Trophoblast cell (in vitro differentiated cells and primary cell): Measurements from ENCODE around the gene MIAT.
A peak's percentile ranks its signal among the peaks of the same experiment; 100 is the strongest.

Experiments used
- DNase-seq, 2 donors: peaks; one replicate each; pipeline ENCODE4 v3.0.0-alpha.2; 2016
- H2AFZ ChIP-seq: 2 replicates; pipeline ENCODE4 v1.6.1; 2013; ENCODE audit warnings: low read length, moderate library complexity, mild to moderate bottlenecking; ENCODE audit not compliant: insufficient read depth, poor library complexity
- H2AK5ac ChIP-seq: 2 replicates; pipeline ENCODE4 v1.6.1; 2013; ENCODE audit warnings: mild to moderate bottlenecking, low read length
- H2BK120ac ChIP-seq: 2 replicates; pipeline ENCODE4 v1.6.1; 2013; ENCODE audit warnings: low read length, mild to moderate bottlenecking, moderate library complexity; ENCODE audit not compliant: insufficient read depth, poor library complexity
- H2BK12ac ChIP-seq: 2 replicates; pipeline ENCODE4 v1.6.1; 2013; ENCODE audit warnings: mild to moderate bottlenecking, low read length, moderate library complexity
- H2BK5ac ChIP-seq: 2 replicates; pipeline ENCODE4 v1.6.1; 2013; ENCODE audit warnings: low read length, low read depth, moderate library complexity, mild to moderate bottlenecking; ENCODE audit not compliant: poor library complexity
- H3K14ac ChIP-seq: 2 replicates; pipeline ENCODE4 v1.6.1; 2013; ENCODE audit warnings: mild to moderate bottlenecking, low read length
- H3K18ac ChIP-seq: 2 replicates; pipeline ENCODE4 v1.6.1; 2013; ENCODE audit warnings: mild to moderate bottlenecking, low read length
- H3K23ac ChIP-seq: 2 replicates; pipeline ENCODE4 v1.6.1; 2013; ENCODE audit warnings: low read length
- H3K27ac ChIP-seq: 2 replicates; pipeline ENCODE4 v1.5.1; 2013; ENCODE audit warnings: low read depth, mild to moderate bottlenecking, inconsistent platforms, low read length, moderate library complexity
- H3K27me3 ChIP-seq: 2 replicates; pipeline ENCODE4 v1.6.1; 2013; ENCODE audit warnings: inconsistent platforms, mild to moderate bottlenecking, low read length, moderate library complexity; ENCODE audit not compliant: insufficient read depth
- H3K36me3 ChIP-seq, 2 experiments: 1 replicate in 1 of 2; 2 replicates in 1 of 2; pipeline ENCODE4 v1.6.1; 2013; ENCODE audit warnings: low read length in 2 of 2, mild to moderate bottlenecking in 2 of 2, moderate library complexity in 1 of 2; ENCODE audit not compliant: insufficient read depth in 2 of 2, control insufficient read depth in 1 of 2
- H3K4ac ChIP-seq: 2 replicates; pipeline ENCODE4 v1.6.1; 2013; ENCODE audit warnings: low read depth, mild to moderate bottlenecking, low read length, moderate library complexity
- H3K4me1 ChIP-seq, 2 experiments: 1 replicate in 1 of 2; 2 replicates in 1 of 2; pipeline ENCODE4 v1.6.1; 2013; ENCODE audit warnings: low read length in 2 of 2, mild to moderate bottlenecking in 2 of 2, moderate library complexity in 1 of 2; ENCODE audit not compliant: insufficient read depth in 2 of 2, control insufficient read depth in 1 of 2
- H3K4me2 ChIP-seq: 2 replicates; pipeline ENCODE4 v1.6.1; 2013; ENCODE audit warnings: inconsistent platforms, mild to moderate bottlenecking, low read length, moderate library complexity
- H3K4me3 ChIP-seq: 2 replicates; pipeline ENCODE4 v1.5.1; 2013; ENCODE audit warnings: mild to moderate bottlenecking, low read depth, low read length, inconsistent platforms
- H3K79me1 ChIP-seq: one replicate; pipeline ENCODE4 v1.6.1; 2013; ENCODE audit warnings: low read length
- H3K79me2 ChIP-seq: 2 replicates; pipeline ENCODE4 v1.6.1; 2013; ENCODE audit warnings: low read length, mild to moderate bottlenecking; ENCODE audit not compliant: control insufficient read depth, insufficient read depth, poor library complexity
- H3K9ac ChIP-seq: 2 replicates; pipeline ENCODE4 v1.6.1; 2013; ENCODE audit warnings: mild to moderate bottlenecking, low read length
- H3K9me3 ChIP-seq: 2 replicates; pipeline ENCODE4 v1.6.1; 2013; ENCODE audit warnings: low read depth, mild to moderate bottlenecking, control low read depth, inconsistent platforms, low read length; ENCODE audit not compliant: insufficient read depth
- H4K12ac ChIP-seq: 2 replicates; pipeline ENCODE4 v1.6.1; 2013; ENCODE audit warnings: low read depth, mild to moderate bottlenecking, low read length, moderate library complexity
- H4K8ac ChIP-seq: 2 replicates; pipeline ENCODE4 v1.6.1; 2013; ENCODE audit warnings: low read depth, mild to moderate bottlenecking, low read length, moderate library complexity
- H4K91ac ChIP-seq: one replicate; pipeline ENCODE4 v1.6.1; 2013; ENCODE audit warnings: low read depth, mild to moderate bottlenecking, low read length, moderate library complexity
- WGBS: extraction: QIAGEN DNeasy Blood & Tissue Kit; methylation state at CpG from one replicate; pipeline ENCODE4 v1.1.7; 2013; ENCODE audit warnings: missing lambda C conversion rate; ENCODE audit not compliant: insufficient read length, insufficient coverage; ENCODE audit errors: extremely low coverage; 5-methylcytosine and 5-hydroxymethylcytosine counted together

MIAT gene

GRCh38 chr22:26618455-26618854 lies 38.9 kb upstream of the MIAT start:
- Histone ChIP-seq H2BK5ac (no peak overlapping the region), H3K36me3 (no peaks in the 10 kb centered on the region), H3K4me3 (peak overlapping the region; percentile 0), H2BK12ac (no peak overlapping the region), H2AFZ (no peak overlapping the region), H3K79me2 (no peaks in the 10 kb centered on the region), H3K4me2 (no peak overlapping the region), H4K91ac (no peak overlapping the region), H3K9me3 (peaks cover 2% of the 10 kb centered on the region), H3K23ac (no peak overlapping the region), H3K14ac (no peak overlapping the region), H3K27me3 (no peaks in the 10 kb centered on the region), H3K4ac (no peak overlapping the region), H3K79me1 (no peaks in the 10 kb centered on the region), H3K4me1 (no peaks in the 10 kb centered on the region), H2AK5ac (no peak overlapping the region), H4K12ac (no peak overlapping the region), H4K8ac (no peak overlapping the region), H2BK120ac (no peak overlapping the region), H3K27ac (no peak overlapping the region), H3K18ac (no peak overlapping the region), H3K9ac (no peak overlapping the region)
- DNase-seq = no peak
- WGBS = no CpG with 5 or more reads among the region's 8 CpGs

GRCh38 chr22:26619510-26619909 lies 37.9 kb upstream of the MIAT start:
- Histone ChIP-seq H3K4me1 (no peaks in the 10 kb centered on the region), H3K23ac (no peak overlapping the region), H3K4me2 (no peak overlapping the region), H4K91ac (no peak overlapping the region), H2BK120ac (no peak overlapping the region), H3K9ac (no peak overlapping the region), H2BK5ac (no peak overlapping the region), H4K8ac (no peak overlapping the region), H2AFZ (no peak overlapping the region), H3K79me2 (no peaks in the 10 kb centered on the region), H3K27ac (no peak overlapping the region), H3K27me3 (no peaks in the 10 kb centered on the region), H3K18ac (no peak overlapping the region), H3K36me3 (no peaks in the 10 kb centered on the region), H3K4ac (no peak overlapping the region), H2AK5ac (no peak overlapping the region), H3K9me3 (peaks cover 2% of the 10 kb centered on the region), H3K79me1 (no peaks in the 10 kb centered on the region), H2BK12ac (no peak overlapping the region), H4K12ac (no peak overlapping the region), H3K14ac (no peak overlapping the region), H3K4me3 (no peak overlapping the region)
- no CpG with 5 or more reads among the region's 6 CpGs for WGBS
- no peak for DNase-seq

DNA sequence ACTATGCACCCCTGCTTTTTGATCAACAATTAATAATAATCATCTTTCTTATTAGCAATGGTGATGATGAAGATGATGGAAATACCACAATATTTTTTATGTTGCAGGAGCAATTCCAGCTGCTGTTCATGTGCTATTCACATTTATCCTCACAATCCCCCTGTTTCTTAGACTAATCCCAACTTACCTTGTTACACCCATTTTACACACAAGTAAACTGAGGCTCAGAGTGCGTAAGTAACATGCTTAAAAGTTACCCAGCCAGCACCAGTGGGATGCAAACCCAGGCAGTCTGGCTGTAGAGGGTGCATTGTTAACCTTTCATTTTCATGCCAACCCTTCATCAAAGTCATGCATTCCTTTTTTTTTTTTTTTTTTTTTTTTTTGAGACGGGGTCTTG lies 37.2 kb upstream of the MIAT start:
- Histone ChIP-seq H3K4me3 (no peak overlapping the region), H3K27ac (no peak overlapping the region), H3K9ac (no peak overlapping the region), H4K12ac (no peak overlapping the region), H3K23ac (no peak overlapping the region), H3K9me3 (peaks cover 6% of the 10 kb centered on the region), H4K91ac (no peak overlapping the region), H3K4me1 (no peaks in the 10 kb centered on the region), H3K27me3 (no peaks in the 10 kb centered on the region), H3K4me2 (no peak overlapping the region), H2BK12ac (no peak overlapping the region), H2BK120ac (no peak overlapping the region), H2AK5ac (no peak overlapping the region), H2AFZ (no peak overlapping the region), H3K36me3 (no peaks in the 10 kb centered on the region), H3K79me1 (no peaks in the 10 kb centered on the region), H3K18ac (no peak overlapping the region), H3K79me2 (no peaks in the 10 kb centered on the region), H2BK5ac (no peak overlapping the region), H4K8ac (no peak overlapping the region), H3K4ac (no peak overlapping the region), H3K14ac (no peak overlapping the region)
- WGBS = no CpG with 5 or more reads among the region's 2 CpGs
- DNase-seq = no peak

GRCh38 chr22:26621663-26622062 lies 35.7 kb upstream of the MIAT start, which contains the start of gene CRYBA4:
CRYBA4 (plus strand) TSS chr22:26621963; CDS start chr22:26622597, 634 bp downstream.
- H3K4me3 ChIP-seq = no peak within 1 kb of the TSS
- no peak within 1 kb of the TSS for H3K4ac ChIP-seq
- no peak within 1 kb of the TSS for H2AK5ac ChIP-seq
- H3K9ac ChIP-seq = no peak within 1 kb of the TSS
- H3K9me3 ChIP-seq = peaks cover 4% of the 10 kb centered on the region
- no peak within 1 kb of the TSS for H2BK120ac ChIP-seq
- H3K18ac ChIP-seq = no peak within 1 kb of the TSS
- H3K4me2 ChIP-seq = no peak within 1 kb of the TSS
- DNase-seq = no peak
- no peak within 1 kb of the TSS for H4K8ac ChIP-seq
- no peaks in the 10 kb centered on the region for H3K4me1 ChIP-seq
- no peak within 1 kb of the TSS for H3K14ac ChIP-seq
- H3K27ac ChIP-seq = no peak within 1 kb of the TSS
- no peak within 1 kb of the TSS for H3K23ac ChIP-seq
- no peaks in the 10 kb centered on the region for H3K27me3 ChIP-seq
- no CpG with 5 or more reads among the region's 7 CpGs for WGBS
- H3K36me3 ChIP-seq = no peaks in the 10 kb centered on the region
- no peak within 1 kb of the TSS for H2AFZ ChIP-seq
- H3K79me2 ChIP-seq = no peaks in the 10 kb centered on the region
- H2BK5ac ChIP-seq = no peak within 1 kb of the TSS
- H4K91ac ChIP-seq = no peak within 1 kb of the TSS
- no peaks in the 10 kb centered on the region for H3K79me1 ChIP-seq
- H4K12ac ChIP-seq = no peak within 1 kb of the TSS
- no peak within 1 kb of the TSS for H2BK12ac ChIP-seq
